GM19193 (cell line): Measurements from ENCODE around the gene CST6.

Experiments used
- POLR2A ChIP-seq: IDR thresholded peaks from 4 replicates; pipeline ENCODE4 v1.6.1; 2011; ENCODE audit not compliant: insufficient read depth, insufficient read length; ENCODE audit errors: extremely low read depth

Gene CST6

GRCh38 chr11:66050581-66051231 lies 38.9 kb downstream of the CST6 start:
- no peak for TF ChIP-seq POLR2A

DNA sequence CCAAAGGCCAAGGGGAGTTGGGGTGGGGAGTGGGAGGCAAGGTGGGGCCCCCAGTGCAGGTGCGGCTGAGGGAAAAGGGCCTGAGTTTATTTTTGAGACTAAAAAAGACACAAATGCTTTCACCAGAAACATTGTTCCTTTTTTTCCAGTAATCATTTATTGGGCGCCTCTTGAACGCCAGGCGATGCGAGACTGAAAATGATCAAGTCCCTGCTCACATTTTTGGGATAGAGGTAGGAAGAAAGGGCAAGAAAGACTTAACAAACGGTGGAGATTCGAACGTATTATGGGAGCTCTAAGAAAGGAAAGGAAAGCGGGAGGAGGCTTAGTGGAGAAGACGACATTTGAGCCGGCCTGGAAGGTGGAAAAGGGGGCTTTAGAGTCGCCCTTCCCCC lies 39.6 kb downstream of the CST6 start:
- TF ChIP-seq POLR2A: no peak

DNA sequence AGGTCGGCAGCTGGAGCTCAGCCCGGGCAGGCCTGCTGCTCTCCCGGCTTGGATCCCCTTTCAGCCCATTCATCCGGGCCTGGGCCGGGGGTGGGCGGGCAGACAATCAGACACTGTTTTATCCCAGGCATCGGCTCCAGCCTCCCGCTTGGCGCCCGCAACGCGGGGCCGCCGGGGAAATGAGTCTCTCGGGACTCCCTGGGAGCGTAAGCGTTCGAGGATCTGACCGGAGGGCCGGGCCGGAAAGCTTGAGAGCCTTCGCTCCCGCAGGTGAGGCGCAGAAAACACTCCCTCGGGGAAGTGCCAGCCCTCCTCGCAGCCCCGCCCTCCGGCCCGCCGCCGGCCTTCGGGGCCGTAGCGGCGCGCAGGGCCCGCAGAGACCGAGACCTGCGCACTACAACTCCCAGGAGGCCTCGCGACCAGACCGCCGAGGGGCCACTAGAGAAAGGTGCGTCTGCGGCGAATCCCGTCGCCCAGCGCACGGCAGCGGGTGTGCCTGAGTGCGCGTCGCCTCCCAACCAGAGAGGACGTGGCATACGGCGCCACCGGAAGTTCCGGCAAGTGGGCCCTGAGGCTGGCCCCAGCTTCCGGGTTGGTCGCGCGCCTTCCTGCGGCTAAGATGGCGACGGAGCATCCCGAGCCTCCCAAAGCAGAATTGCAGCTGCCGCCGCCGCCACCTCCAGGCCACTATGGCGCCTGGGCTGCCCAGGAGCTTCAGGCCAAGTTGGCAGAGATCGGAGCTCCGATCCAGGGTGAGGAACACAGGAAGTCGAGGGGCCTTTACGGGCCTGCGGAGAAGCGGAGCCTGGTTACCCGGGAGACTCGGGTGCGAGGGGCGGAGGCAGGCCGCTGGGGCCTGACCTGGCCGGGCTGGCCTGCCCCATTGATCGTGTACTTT lies 40.2 kb downstream of the CST6 start, which contains the start of gene SF3B2:
Gene SF3B2 (plus strand): TSS at position 599 of the 898 bp plus-strand sequence. CDS start 21 bp downstream, at position 620.
- peak; percentile 91 for TF ChIP-seq POLR2A

GRCh38 chr11:66052664-66052982 lies 40.8 kb downstream of the CST6 start:
- no peak for TF ChIP-seq POLR2A

GRCh38 chr11:66055021-66055420 lies 43.2 kb downstream of the CST6 start:
- TF ChIP-seq POLR2A: no peak

GRCh38 chr11:66056501-66056900 lies 44.7 kb downstream of the CST6 start:
- TF ChIP-seq POLR2A: no peak

DNA sequence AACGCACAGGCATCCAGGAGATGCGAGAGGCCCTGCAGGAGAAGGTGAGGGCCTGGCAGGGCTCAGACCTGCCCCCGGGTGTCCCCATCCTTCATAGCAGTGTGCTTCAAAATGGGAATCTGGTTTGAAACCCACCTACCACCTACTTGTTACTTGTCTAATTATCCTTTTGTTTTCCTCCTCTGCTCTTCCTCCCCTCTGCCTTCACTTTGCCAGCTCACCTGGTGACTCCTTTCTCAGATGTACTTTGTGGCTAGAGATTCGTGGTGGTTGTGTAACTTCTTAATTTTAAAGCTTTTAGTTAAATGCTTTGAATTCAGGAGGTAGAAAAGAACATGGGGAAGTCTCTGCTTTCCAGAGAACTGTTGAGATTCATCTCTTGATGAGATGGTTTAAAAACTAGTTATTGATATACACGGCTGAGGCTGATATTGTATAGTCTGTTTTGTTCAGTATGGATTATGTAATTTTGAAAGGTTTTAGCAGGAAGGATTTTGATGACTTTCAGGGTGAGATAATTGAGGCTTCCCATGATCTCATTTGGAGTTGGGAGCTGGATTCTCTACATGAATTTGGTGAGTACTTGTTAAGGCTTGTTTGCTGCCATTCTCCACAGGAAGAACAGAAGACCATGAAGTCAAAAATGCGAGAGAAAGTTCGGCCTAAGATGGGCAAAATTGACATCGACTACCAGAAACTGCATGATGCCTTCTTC lies 48.3 kb downstream of the CST6 start:
- TF ChIP-seq POLR2A: no peak

GRCh38 chr11:66061268-66061667 lies 49.5 kb downstream of the CST6 start:
- no peak for TF ChIP-seq POLR2A

- no peak for TF ChIP-seq POLR2A
These were observed 50.6 kb downstream of the CST6 start for GRCh38 chr11:66062408-66062807.
